Measurements from ENCODE around the gene MEGF6. TPM values are rescaled to one million over a fixed set of nuclear protein-coding genes. Genes with fewer than 3 reads are reported as not detected.
A peak's percentile ranks its signal among the peaks of the same experiment; 100 is the strongest.

Gene MEGF6
- total RNA-seq, 1 experiment from 2014 or later, result 14.3 TPM

GRCh38 chr1:3505161-3505560, 106.1 kb downstream of the MEGF6 start:
- intact Hi-C loops (cut with micrococcal nuclease), result no loop called here
- H3K27me3 Mint-ChIP-seq (ENCODE audit: insufficient read depth, unreplicated experiment), result no peaks in the 10 kb centered on the region
- DNase-seq (ENCODE audit: unreplicated experiment), result no peak
- peaks cover 12% of the 10 kb centered on the region for H3K36me3 Mint-ChIP-seq (ENCODE audit: insufficient read depth, unreplicated experiment)
- H3K9me3 Mint-ChIP-seq (ENCODE audit: unreplicated experiment), result no peaks in the 10 kb centered on the region
- H3K27ac Mint-ChIP-seq (ENCODE audit: low read depth, unreplicated experiment), result no peak overlapping the region
- H3K4me1 Mint-ChIP-seq (ENCODE audit: insufficient read depth, unreplicated experiment), result peaks cover 13% of the 10 kb centered on the region
- CTCF ChIA-PET, result interaction anchor here (0.6 to 2.4 kb wide), 4 partner anchors 50 to 117 kb away, joined by 3 to 8 read pairs (median 6); no protein-coding TSS in a partner anchor
- BruUV-seq (replicated peaks), result no TSS peak
- no peak for TF ChIP-seq CTCF (IDR thresholded peaks at IDR 0.05; ENCODE audit: unreplicated experiment)
- POLR2A ChIA-PET, result interaction anchor here (1.2 kb wide), 1 partner anchor 23 kb away, joined by 4 read pairs; no protein-coding TSS in a partner anchor
- no peak overlapping the region for H3K4me3 Mint-ChIP-seq (ENCODE audit: unreplicated experiment)

- H3K4me3 Mint-ChIP-seq (ENCODE audit: unreplicated experiment), result no peak overlapping the region
- H3K27me3 Mint-ChIP-seq (ENCODE audit: insufficient read depth, unreplicated experiment), result no peaks in the 10 kb centered on the region
- intact Hi-C loops (cut with micrococcal nuclease), result loop anchor here (1.0 kb wide), 1 partner anchor 39 kb away; no protein-coding TSS in a partner anchor
- TF ChIP-seq CTCF (IDR thresholded peaks at IDR 0.05; ENCODE audit: unreplicated experiment), result no peak
- no peak overlapping the region for H3K27ac Mint-ChIP-seq (ENCODE audit: low read depth, unreplicated experiment)
- POLR2A ChIA-PET, result interaction anchor here (0.9 to 1.2 kb wide), 4 partner anchors 23 to 44 kb away, joined by 3 to 6 read pairs (median 4); no protein-coding TSS in a partner anchor
- peaks cover 12% of the 10 kb centered on the region for H3K36me3 Mint-ChIP-seq (ENCODE audit: insufficient read depth, unreplicated experiment)
- H3K4me1 Mint-ChIP-seq (ENCODE audit: insufficient read depth, unreplicated experiment), result peaks cover 13% of the 10 kb centered on the region
- H3K9me3 Mint-ChIP-seq (ENCODE audit: unreplicated experiment), result no peaks in the 10 kb centered on the region
- no peak for DNase-seq (ENCODE audit: unreplicated experiment)
- BruUV-seq (replicated peaks), result no TSS peak
- CTCF ChIA-PET, result interaction anchor here (0.8 to 2.4 kb wide), 5 partner anchors 42 to 117 kb away, joined by 3 to 8 read pairs (median 5); no protein-coding TSS in a partner anchor
These were observed 106.5 kb downstream of the MEGF6 start for GRCh38 chr1:3504822-3505153.

- peak; percentile 91 for DNase-seq (ENCODE audit: unreplicated experiment)
- Mint-ChIP-seq H3K9me3 (ENCODE audit: unreplicated experiment) (no peaks in the 10 kb centered on the region), H3K4me3 (ENCODE audit: unreplicated experiment) (no peak overlapping the region), H3K36me3 (ENCODE audit: insufficient read depth, unreplicated experiment) (peaks cover 12% of the 10 kb centered on the region), H3K27me3 (ENCODE audit: insufficient read depth, unreplicated experiment) (no peaks in the 10 kb centered on the region), H3K4me1 (ENCODE audit: insufficient read depth, unreplicated experiment) (peaks cover 13% of the 10 kb centered on the region), H3K27ac (ENCODE audit: low read depth, unreplicated experiment) (peak overlapping the region; percentile 32)
- intact Hi-C loops (cut with micrococcal nuclease), result loop anchor here (1.0 kb wide), 1 partner anchor 39 kb away; no protein-coding TSS in a partner anchor
- no TSS peak for BruUV-seq (replicated peaks)
- CTCF ChIA-PET, result interaction anchor here (0.7 to 2.4 kb wide), 9 partner anchors 14 to 118 kb away, joined by 3 to 8 read pairs (median 3); no protein-coding TSS in a partner anchor
- POLR2A ChIA-PET, result interaction anchor here (0.9 to 1.1 kb wide), 4 partner anchors 26 to 115 kb away, joined by 3 to 6 read pairs (median 4); no protein-coding TSS in a partner anchor
- no peak for TF ChIP-seq CTCF (IDR thresholded peaks at IDR 0.05; ENCODE audit: unreplicated experiment)
These were observed 107.0 kb downstream of the MEGF6 start for GRCh38 chr1:3504151-3504821.

GRCh38 chr1:3503525-3503886, 107.8 kb downstream of the MEGF6 start:
- ChIA-PET POLR2A (interaction anchor here (1.0 to 1.1 kb wide), 3 partner anchors 39 to 116 kb away, joined by 3 to 6 read pairs (median 5); no protein-coding TSS in a partner anchor), CTCF (interaction anchor here (0.7 to 2.4 kb wide), 7 partner anchors 13 to 119 kb away, joined by 3 to 8 read pairs (median 3); no protein-coding TSS in a partner anchor)
- Mint-ChIP-seq H3K36me3 (ENCODE audit: insufficient read depth, unreplicated experiment) (peaks cover 12% of the 10 kb centered on the region), H3K27ac (ENCODE audit: low read depth, unreplicated experiment) (peak overlapping the region; percentile 32), H3K9me3 (ENCODE audit: unreplicated experiment) (no peaks in the 10 kb centered on the region), H3K27me3 (ENCODE audit: insufficient read depth, unreplicated experiment) (no peaks in the 10 kb centered on the region), H3K4me3 (ENCODE audit: unreplicated experiment) (no peak overlapping the region), H3K4me1 (ENCODE audit: insufficient read depth, unreplicated experiment) (peaks cover 13% of the 10 kb centered on the region)
- TF ChIP-seq CTCF (IDR thresholded peaks at IDR 0.05; ENCODE audit: unreplicated experiment), result no peak
- intact Hi-C loops (cut with micrococcal nuclease), result no loop called here
- no peak for DNase-seq (ENCODE audit: unreplicated experiment)
- no TSS peak for BruUV-seq (replicated peaks)

Data from MCF 10A (cell line).